ENCODE results near the gene SRSF3. TPM values are rescaled to one million over a fixed set of nuclear protein-coding genes. Genes with fewer than 3 reads are reported as not detected.
A peak's percentile ranks its signal among the peaks of the same experiment; 100 is the strongest.

Gene SRSF3
- total RNA-seq, 2 experiments from 2014 or later: 394 to 441 TPM

- Mint-ChIP-seq H3K27ac (no peak overlapping the region), H3K4me3 (no peak overlapping the region), H3K36me3 (ENCODE audit: low read depth) (no peaks in the 10 kb centered on the region), H3K27me3 (no peaks in the 10 kb centered on the region), H3K9me3 (no peaks in the 10 kb centered on the region), H3K4me1 (peaks cover 2% of the 10 kb centered on the region)
- ChIA-PET CTCF (interaction anchor here (1.5 kb wide), 1 partner anchor 124 kb away, joined by 3 read pairs; no protein-coding TSS in a partner anchor), POLR2A (interaction anchor here (0.7 kb wide), 1 partner anchor 26 kb away, joined by 3 read pairs; no protein-coding TSS in a partner anchor)
- no peak for DNase-seq
Measured at GRCh38 chr6:36634317-36635108, 40.4 kb downstream of the SRSF3 start.

- no peak overlapping the region for H3K27ac Mint-ChIP-seq
- H3K36me3 Mint-ChIP-seq (ENCODE audit: low read depth): no peaks in the 10 kb centered on the region
- CTCF ChIA-PET: no interaction called here
- POLR2A ChIA-PET: no interaction called here
- H3K4me3 Mint-ChIP-seq: no peak overlapping the region
- no peaks in the 10 kb centered on the region for H3K4me1 Mint-ChIP-seq
- H3K27me3 Mint-ChIP-seq: no peaks in the 10 kb centered on the region
- DNase-seq: no peak
- H3K9me3 Mint-ChIP-seq: no peaks in the 10 kb centered on the region
Measured at GRCh38 chr6:36636283-36636682, 42.1 kb downstream of the SRSF3 start.

- Mint-ChIP-seq H3K27me3 (peaks cover 2% of the 10 kb centered on the region), H3K9me3 (no peaks in the 10 kb centered on the region), H3K4me3 (no peak overlapping the region), H3K4me1 (no peaks in the 10 kb centered on the region), H3K36me3 (ENCODE audit: low read depth) (no peaks in the 10 kb centered on the region), H3K27ac (no peak overlapping the region)
- ChIA-PET CTCF (interaction anchor here (1.0 kb wide), 1 partner anchor 23 kb away, joined by 3 read pairs; no protein-coding TSS in a partner anchor), POLR2A (interaction anchor here (0.6 kb wide), 1 partner anchor 90 kb away, joined by 4 read pairs; no protein-coding TSS in a partner anchor)
- no peak for DNase-seq
Measured at GRCh38 chr6:36636687-36637418, 42.7 kb downstream of the SRSF3 start.

- H3K4me3 Mint-ChIP-seq: no peak overlapping the region
- CTCF ChIA-PET: interaction anchor here (1.0 kb wide), 1 partner anchor 11 kb away, joined by 3 read pairs; no protein-coding TSS in a partner anchor
- POLR2A ChIA-PET: no interaction called here
Measured at GRCh38 chr6:36638579-36638978, 44.4 kb downstream of the SRSF3 start.

GRCh38 chr6:36639171-36639808, 45.1 kb downstream of the SRSF3 start:
- Mint-ChIP-seq H3K4me1 (no peaks in the 10 kb centered on the region), H3K4me3 (no peak overlapping the region), H3K27me3 (peaks cover 2% of the 10 kb centered on the region), H3K27ac (no peak overlapping the region), H3K36me3 (ENCODE audit: low read depth) (no peaks in the 10 kb centered on the region), H3K9me3 (no peaks in the 10 kb centered on the region)
- POLR2A ChIA-PET: no interaction called here
- CTCF ChIA-PET: interaction anchor here (0.7 to 1.0 kb wide), 2 partner anchors 8 to 11 kb away, joined by 3 read pairs; no protein-coding TSS in a partner anchor
- DNase-seq: peak; percentile 42

More at GRCh38 chr6:36638579-36638978, 44.4 kb downstream of the SRSF3 start:
- peaks cover 2% of the 10 kb centered on the region for H3K27me3 Mint-ChIP-seq
- no peaks in the 10 kb centered on the region for H3K4me1 Mint-ChIP-seq
- no peaks in the 10 kb centered on the region for H3K36me3 Mint-ChIP-seq (ENCODE audit: low read depth)
- no peak for DNase-seq
- H3K9me3 Mint-ChIP-seq: no peaks in the 10 kb centered on the region
- H3K27ac Mint-ChIP-seq: no peak overlapping the region

GRCh38 chr6:36641543-36641942, 47.4 kb downstream of the SRSF3 start:
- H3K4me1 Mint-ChIP-seq: no peaks in the 10 kb centered on the region
- no peak for DNase-seq
- H3K27ac Mint-ChIP-seq: no peak overlapping the region
- no peaks in the 10 kb centered on the region for H3K36me3 Mint-ChIP-seq (ENCODE audit: low read depth)
- H3K27me3 Mint-ChIP-seq: peaks cover 2% of the 10 kb centered on the region
- ChIA-PET CTCF (interaction anchor here (1.9 kb wide), 1 partner anchor 24 kb away, joined by 4 read pairs; no protein-coding TSS in a partner anchor), POLR2A (no interaction called here)
- H3K4me3 Mint-ChIP-seq: no peak overlapping the region
- no peaks in the 10 kb centered on the region for H3K9me3 Mint-ChIP-seq

- no peaks in the 10 kb centered on the region for H3K36me3 Mint-ChIP-seq (ENCODE audit: low read depth)
- no peak for DNase-seq
- ChIA-PET CTCF (interaction anchor here (1.0 to 2.5 kb wide), 6 partner anchors 12 to 81 kb away, joined by 3 to 9 read pairs (median 5); partner anchors contain the start of gene CDKN1A), POLR2A (no interaction called here)
- H3K4me1 Mint-ChIP-seq: no peaks in the 10 kb centered on the region
- no peak overlapping the region for H3K27ac Mint-ChIP-seq
- peaks cover 2% of the 10 kb centered on the region for H3K27me3 Mint-ChIP-seq
- H3K4me3 Mint-ChIP-seq: no peak overlapping the region
- H3K9me3 Mint-ChIP-seq: no peaks in the 10 kb centered on the region
Measured at GRCh38 chr6:36642913-36643817, 49.0 kb downstream of the SRSF3 start.

- CTCF ChIA-PET: interaction anchor here (1.0 to 2.5 kb wide), 2 partner anchors 13 to 23 kb away, joined by 3 to 9 read pairs; no protein-coding TSS in a partner anchor
- DNase-seq: no peak
Measured at GRCh38 chr6:36643977-36644376, 49.8 kb downstream of the SRSF3 start.

GRCh38 chr6:36649086-36649485, 54.9 kb downstream of the SRSF3 start:
- H3K27ac Mint-ChIP-seq: no peak overlapping the region
- ChIA-PET POLR2A (no interaction called here), CTCF (no interaction called here)
- no peak for DNase-seq
- H3K36me3 Mint-ChIP-seq (ENCODE audit: low read depth): no peaks in the 10 kb centered on the region
- H3K4me3 Mint-ChIP-seq: no peak overlapping the region
- no peaks in the 10 kb centered on the region for H3K9me3 Mint-ChIP-seq
- peaks cover 25% of the 10 kb centered on the region for H3K27me3 Mint-ChIP-seq
- H3K4me1 Mint-ChIP-seq: no peaks in the 10 kb centered on the region

More at GRCh38 chr6:36643977-36644376, 49.8 kb downstream of the SRSF3 start:
- Mint-ChIP-seq H3K36me3 (ENCODE audit: low read depth) (no peaks in the 10 kb centered on the region), H3K4me1 (no peaks in the 10 kb centered on the region), H3K27me3 (peaks cover 2% of the 10 kb centered on the region), H3K27ac (no peak overlapping the region), H3K4me3 (no peak overlapping the region), H3K9me3 (no peaks in the 10 kb centered on the region)
- POLR2A ChIA-PET: no interaction called here

GRCh38 chr6:36649701-36650484, 55.7 kb downstream of the SRSF3 start:
- no peak for DNase-seq
- Mint-ChIP-seq H3K9me3 (no peaks in the 10 kb centered on the region), H3K36me3 (ENCODE audit: low read depth) (no peaks in the 10 kb centered on the region), H3K27me3 (peaks cover 30% of the 10 kb centered on the region), H3K4me1 (no peaks in the 10 kb centered on the region), H3K4me3 (no peak overlapping the region), H3K27ac (no peak overlapping the region)
- POLR2A ChIA-PET: no interaction called here
- CTCF ChIA-PET: interaction anchor here (0.8 kb wide), 1 partner anchor 11 kb away, joined by 3 read pairs; no protein-coding TSS in a partner anchor

GRCh38 chr6:36650848-36651478, 56.8 kb downstream of the SRSF3 start:
- Mint-ChIP-seq H3K27ac (no peak overlapping the region), H3K4me1 (peaks cover 2% of the 10 kb centered on the region), H3K4me3 (no peak overlapping the region), H3K27me3 (peaks cover 39% of the 10 kb centered on the region), H3K9me3 (no peaks in the 10 kb centered on the region), H3K36me3 (ENCODE audit: low read depth) (no peaks in the 10 kb centered on the region)
- CTCF ChIA-PET: no interaction called here
- POLR2A ChIA-PET: no interaction called here
- DNase-seq: no peak

Data from activated CD4-positive, alpha-beta T cell treated with anti-CD3 and anti-CD28 coated beads, Interleukin-2, amount 10 ng/mL, durations not matched to agents 7 days and 5 days (primary cell).